ENCODE results near the gene NELFCD.
"Not testable (repeated sequence)": the region's sequence is repeated elsewhere in the genome, so short reads cannot be mapped to it uniquely, and the experiment has no call there.

The NELFCD gene

DNA sequence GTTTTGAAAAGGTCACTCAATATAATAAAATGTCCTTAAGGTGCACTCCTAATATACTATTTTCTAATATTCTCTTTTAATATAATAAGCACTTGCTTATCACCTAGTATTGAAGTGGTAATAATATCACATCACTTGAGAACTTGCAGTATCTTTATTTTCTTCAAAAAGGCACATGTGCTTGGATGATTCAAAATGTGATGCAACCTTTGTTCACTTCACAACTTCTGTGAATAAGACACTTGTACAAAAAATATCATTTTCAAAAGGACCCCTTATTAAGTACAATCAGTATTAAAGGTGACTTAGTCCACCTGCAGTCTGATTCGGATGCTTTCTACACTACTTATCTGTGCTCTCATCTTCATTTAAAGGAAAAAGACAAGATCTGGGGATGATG is 58.2 kb downstream of the NELFCD start:
- Histone ChIP-seq H2BK120ac (ENCODE audit: insufficient read depth, low read length, poor library complexity) (no peak overlapping the region), H3K36me3 (ENCODE audit: control insufficient read depth in 1 of 2, insufficient read depth in 2 of 2, low read length in 2 of 2) (peaks cover 8 to 18% of the 10 kb centered on the region in 2 experiments), H4K8ac (ENCODE audit: low read depth, low read length) (no peak overlapping the region), H3K4me1 (ENCODE audit: control insufficient read depth in 1 of 2, insufficient read depth in 2 of 2, low read length in 2 of 2) (peaks cover 0 to 5% of the 10 kb centered on the region in 2 experiments), H3K4me2 (ENCODE audit: low read length) (no peak overlapping the region), H3K27ac (ENCODE audit: low read depth, low read length) (no peak overlapping the region), H3K9ac (ENCODE audit: low read length) (no peak overlapping the region), H3K23ac (ENCODE audit: low read length) (no peak overlapping the region), H2AK5ac (ENCODE audit: low read length) (no peak overlapping the region), H4K91ac (ENCODE audit: low read depth, low read length) (no peak overlapping the region), H3K79me1 (ENCODE audit: low read length) (peaks cover 6% of the 10 kb centered on the region), H3K4ac (ENCODE audit: low read depth, low read length) (no peak overlapping the region), H3K18ac (ENCODE audit: low read length) (no peak overlapping the region), H3K27me3 (ENCODE audit: insufficient read depth, low read length) (no peaks in the 10 kb centered on the region), H3K9me3 (ENCODE audit: insufficient read depth, low read depth, low read length) (no peaks in the 10 kb centered on the region), H3K4me3 (ENCODE audit: low read depth, low read length) (no peak overlapping the region), H2AFZ (ENCODE audit: insufficient read depth, low read length, poor library complexity) (no peak overlapping the region), H2BK12ac (ENCODE audit: low read length) (no peak overlapping the region), H3K79me2 (ENCODE audit: control insufficient read depth, insufficient read depth, low read length, poor library complexity) (peaks cover 3% of the 10 kb centered on the region), H4K12ac (ENCODE audit: low read depth, low read length) (no peak overlapping the region), H3K14ac (ENCODE audit: low read length) (no peak overlapping the region), H2BK5ac (ENCODE audit: low read depth, low read length, poor library complexity) (no peak overlapping the region)
- no peak for DNase-seq
- no CpG with 5 or more reads among the region's 1 CpG for WGBS (ENCODE audit: extremely low coverage, insufficient coverage, insufficient read length)

DNA sequence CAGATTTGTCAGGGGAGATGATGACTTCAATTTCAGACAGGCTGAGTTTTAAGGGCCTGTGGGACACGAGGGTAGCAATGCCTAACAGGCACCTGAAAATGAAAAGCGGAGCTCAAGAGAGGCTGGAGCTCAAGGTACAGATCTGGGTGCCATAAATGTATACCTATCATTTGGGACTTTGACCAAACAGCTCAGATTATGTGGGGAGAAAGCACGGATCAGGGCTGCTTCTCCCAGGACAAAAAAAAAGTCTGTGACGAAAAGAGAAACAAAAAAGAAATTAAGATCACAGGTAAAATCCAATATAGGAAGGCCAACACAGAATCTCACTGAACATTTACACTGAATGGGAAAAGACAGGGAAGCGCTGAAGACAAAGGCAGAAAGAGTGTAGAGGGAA is 59.6 kb downstream of the NELFCD start:
- Histone ChIP-seq H4K12ac (ENCODE audit: low read depth, low read length) (no peak overlapping the region), H3K79me1 (ENCODE audit: low read length) (peaks cover 6% of the 10 kb centered on the region), H3K4me1 (ENCODE audit: control insufficient read depth in 1 of 2, insufficient read depth in 2 of 2, low read length in 2 of 2) (peaks cover 0 to 8% of the 10 kb centered on the region in 2 experiments), H3K36me3 (ENCODE audit: control insufficient read depth in 1 of 2, insufficient read depth in 2 of 2, low read length in 2 of 2) (peaks cover 4 to 11% of the 10 kb centered on the region in 2 experiments), H3K9ac (ENCODE audit: low read length) (no peak overlapping the region), H4K91ac (ENCODE audit: low read depth, low read length) (no peak overlapping the region), H3K18ac (ENCODE audit: low read length) (no peak overlapping the region), H3K4ac (ENCODE audit: low read depth, low read length) (peak overlapping the region; percentile 44), H3K23ac (ENCODE audit: low read length) (no peak overlapping the region), H2AFZ (ENCODE audit: insufficient read depth, low read length, poor library complexity) (no peak overlapping the region), H2BK12ac (ENCODE audit: low read length) (no peak overlapping the region), H3K4me3 (ENCODE audit: low read depth, low read length) (no peak overlapping the region), H2BK120ac (ENCODE audit: insufficient read depth, low read length, poor library complexity) (no peak overlapping the region), H3K14ac (ENCODE audit: low read length) (no peak overlapping the region), H3K79me2 (ENCODE audit: control insufficient read depth, insufficient read depth, low read length, poor library complexity) (peaks cover 3% of the 10 kb centered on the region), H4K8ac (ENCODE audit: low read depth, low read length) (no peak overlapping the region), H3K4me2 (ENCODE audit: low read length) (no peak overlapping the region), H2BK5ac (ENCODE audit: low read depth, low read length, poor library complexity) (no peak overlapping the region), H2AK5ac (ENCODE audit: low read length) (no peak overlapping the region), H3K27me3 (ENCODE audit: insufficient read depth, low read length) (no peaks in the 10 kb centered on the region), H3K27ac (ENCODE audit: low read depth, low read length) (no peak overlapping the region), H3K9me3 (ENCODE audit: insufficient read depth, low read depth, low read length) (no peaks in the 10 kb centered on the region)
- DNase-seq, result no peak
- WGBS (ENCODE audit: extremely low coverage, insufficient coverage, insufficient read length), result no CpG with 5 or more reads among the region's 5 CpGs

DNA sequence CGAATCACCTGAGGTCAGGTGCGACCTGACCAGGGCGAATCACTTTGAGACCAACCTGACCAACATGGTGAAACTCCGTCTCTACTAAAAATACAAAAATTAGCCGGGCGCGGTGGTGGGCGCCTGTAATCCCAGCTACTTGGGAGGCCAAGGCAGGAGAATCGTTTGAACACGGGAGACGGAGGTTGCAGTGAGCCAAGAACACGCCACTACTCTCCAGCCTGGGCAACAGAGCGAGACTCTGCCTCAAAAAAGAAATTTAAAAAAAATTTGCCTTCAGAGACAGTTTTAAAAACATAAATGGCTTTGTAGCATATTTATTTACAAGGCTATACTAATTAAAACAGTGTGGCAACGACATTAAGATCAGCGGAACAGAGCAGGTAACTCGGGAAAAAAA is 60.4 kb downstream of the NELFCD start:
- H3K79me2 ChIP-seq (ENCODE audit: control insufficient read depth, insufficient read depth, low read length, poor library complexity); H3K4me1 ChIP-seq (ENCODE audit: control insufficient read depth in 1 of 2, insufficient read depth in 2 of 2, low read length in 2 of 2); H2AK5ac ChIP-seq (ENCODE audit: low read length); H3K18ac ChIP-seq (ENCODE audit: low read length); H2BK120ac ChIP-seq (ENCODE audit: insufficient read depth, low read length, poor library complexity); H2BK12ac ChIP-seq (ENCODE audit: low read length); H3K36me3 ChIP-seq (ENCODE audit: control insufficient read depth in 1 of 2, insufficient read depth in 2 of 2, low read length in 2 of 2); H3K9ac ChIP-seq (ENCODE audit: low read length); H3K27me3 ChIP-seq (ENCODE audit: insufficient read depth, low read length); H4K91ac ChIP-seq (ENCODE audit: low read depth, low read length); H3K4me3 ChIP-seq (ENCODE audit: low read depth, low read length); H4K8ac ChIP-seq (ENCODE audit: low read depth, low read length); H4K12ac ChIP-seq (ENCODE audit: low read depth, low read length); H2AFZ ChIP-seq (ENCODE audit: insufficient read depth, low read length, poor library complexity); H3K9me3 ChIP-seq (ENCODE audit: insufficient read depth, low read depth, low read length); H3K4ac ChIP-seq (ENCODE audit: low read depth, low read length); H2BK5ac ChIP-seq (ENCODE audit: low read depth, low read length, poor library complexity); DNase-seq; H3K27ac ChIP-seq (ENCODE audit: low read depth, low read length); H3K23ac ChIP-seq (ENCODE audit: low read length); H3K14ac ChIP-seq (ENCODE audit: low read length); H3K79me1 ChIP-seq (ENCODE audit: low read length): not testable (repeated sequence)
- no CpG with 5 or more reads among the region's 16 CpGs for WGBS (ENCODE audit: extremely low coverage, insufficient coverage, insufficient read length)
- H3K4me2 ChIP-seq (ENCODE audit: low read length), result peak overlapping the region; percentile 73

DNA sequence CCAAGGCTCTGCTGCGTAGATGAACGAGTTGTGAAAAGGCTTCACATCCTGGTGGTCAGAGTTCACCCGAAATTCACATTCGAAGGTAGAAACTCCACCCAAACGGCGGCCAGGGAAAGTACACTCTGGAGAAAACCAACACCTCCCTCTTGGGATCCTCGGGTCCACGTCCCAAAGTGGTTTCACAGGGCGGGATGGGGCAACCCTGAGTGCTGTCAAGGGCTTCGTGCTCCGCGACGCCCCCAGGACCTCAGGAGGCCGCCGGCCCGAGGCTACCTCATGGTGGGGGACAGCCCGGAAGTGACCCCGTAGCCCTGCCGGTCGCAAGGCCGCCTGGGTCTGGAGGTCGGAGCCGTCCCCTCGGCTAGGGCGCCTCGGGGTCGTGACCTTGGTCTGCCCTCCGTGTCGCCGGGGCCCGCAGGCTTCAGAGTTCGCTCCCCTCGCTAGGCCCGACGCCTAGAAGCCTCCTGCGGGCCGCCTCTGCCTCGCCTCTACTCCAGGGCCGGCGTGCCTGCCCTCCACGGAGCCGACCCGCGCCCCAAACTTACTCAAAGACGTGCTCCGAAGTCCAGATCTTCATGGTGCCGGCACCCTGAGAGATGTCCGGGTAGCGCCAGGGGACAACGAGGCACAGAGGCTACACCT is 61.2 kb downstream of the NELFCD start, which contains the start of gene PRELID3B:
Gene PRELID3B (minus strand): TSS at position 636 of the 645 bp plus-strand sequence. CDS start 56 bp downstream, at position 580.
- Histone ChIP-seq H3K27ac (ENCODE audit: low read depth, low read length) (no peak within 1 kb of the TSS), H3K14ac (ENCODE audit: low read length) (no peak within 1 kb of the TSS), H3K23ac (ENCODE audit: low read length) (no peak within 1 kb of the TSS), H3K4ac (ENCODE audit: low read depth, low read length) (peak within 1 kb of the TSS; percentile 22), H3K9ac (ENCODE audit: low read length) (peak within 1 kb of the TSS; percentile 78), H3K36me3 (ENCODE audit: control insufficient read depth in 1 of 2, insufficient read depth in 2 of 2, low read length in 2 of 2) (peaks cover 4% of the 10 kb centered on the region in 2 experiments), H3K9me3 (ENCODE audit: insufficient read depth, low read depth, low read length) (no peaks in the 10 kb centered on the region), H3K27me3 (ENCODE audit: insufficient read depth, low read length) (no peaks in the 10 kb centered on the region), H4K91ac (ENCODE audit: low read depth, low read length) (peak within 1 kb of the TSS; percentile 15), H3K79me2 (ENCODE audit: control insufficient read depth, insufficient read depth, low read length, poor library complexity) (peaks cover 3% of the 10 kb centered on the region), H3K4me3 (ENCODE audit: low read depth, low read length) (peak within 1 kb of the TSS; percentile 81), H2BK120ac (ENCODE audit: insufficient read depth, low read length, poor library complexity) (peak within 1 kb of the TSS; percentile 40), H3K4me1 (ENCODE audit: control insufficient read depth in 1 of 2, insufficient read depth in 2 of 2, low read length in 2 of 2) (peaks cover 0 to 8% of the 10 kb centered on the region in 2 experiments), H3K79me1 (ENCODE audit: low read length) (peaks cover 6% of the 10 kb centered on the region), H4K8ac (ENCODE audit: low read depth, low read length) (peak within 1 kb of the TSS; percentile 55), H3K4me2 (ENCODE audit: low read length) (peak within 1 kb of the TSS; percentile 81), H2BK5ac (ENCODE audit: low read depth, low read length, poor library complexity) (no peak within 1 kb of the TSS), H2BK12ac (ENCODE audit: low read length) (no peak within 1 kb of the TSS), H2AK5ac (ENCODE audit: low read length) (no peak within 1 kb of the TSS), H4K12ac (ENCODE audit: low read depth, low read length) (peak within 1 kb of the TSS; percentile 23), H3K18ac (ENCODE audit: low read length) (no peak within 1 kb of the TSS), H2AFZ (ENCODE audit: insufficient read depth, low read length, poor library complexity) (peak within 1 kb of the TSS; percentile 1)
- peak; percentile 18 to 50 for DNase-seq
- no CpG with 5 or more reads among the region's 50 CpGs for WGBS (ENCODE audit: extremely low coverage, insufficient coverage, insufficient read length)

Measured in trophoblast cell (in vitro differentiated cells and primary cell).